Cardiac ventricle fibroblast (primary cell): Measurements from ENCODE around the gene C6orf120. TPM values are rescaled to one million over a fixed set of nuclear protein-coding genes. Genes with fewer than 3 reads are reported as not detected.

Experiments
- total RNA-seq: library from RNA; depleted of rRNA; stranded (reverse); fragments of >200 nt; gene quantifications from 2 replicates; pipeline ENCODE4 v1.2.3, GENCODE V29; 2015

C6orf120 gene
- 52.0 and 56.6 TPM in 2 replicates for total RNA-seq

GRCh38 chr6:169701954-169702839 lies at the start of gene C6orf120, which contains the start of gene WDR27:
C6orf120 (plus strand) TSS chr6:169702126; CDS start chr6:169702460, 334 bp downstream.
WDR27 (minus strand) TSS chr6:169702029; CDS start chr6:169689005, 13,024 bp downstream.

GRCh38 chr6:169724494-169725124 lies 22.7 kb downstream of the C6orf120 start, which contains the start of gene PHF10:
PHF10 (minus strand) TSS chr6:169724500; CDS start chr6:169723931, 569 bp downstream.

GRCh38 chr6:169751242-169752073 lies 49.5 kb downstream of the C6orf120 start, which contains the start of the genes DYNLT2 and ERMARD:
DYNLT2 (minus strand) TSS chr6:169751572; CDS start chr6:169751458, 114 bp downstream.
ERMARD (plus strand) TSS chr6:169751622; CDS start chr6:169751658, 36 bp downstream.

Other genes starting within 250 kb of the C6orf120 start
- 8.1 and 8.5 TPM in 2 replicates for gene WDR27, start 97 bp upstream of the C6orf120 start, total RNA-seq
- 13.7 and 14.0 TPM in 2 replicates for gene PHF10, start 22.4 kb downstream of the C6orf120 start, total RNA-seq
- gene DYNLT2, start 49.4 kb downstream of the C6orf120 start, total RNA-seq: 0.19 and 0.49 TPM in 2 replicates
- gene ERMARD, start 49.5 kb downstream of the C6orf120 start, total RNA-seq: 11.1 and 15.9 TPM in 2 replicates